ENCODE measurements around the gene TMEM209. TPM values are rescaled to one million over a fixed set of nuclear protein-coding genes. Genes with fewer than 3 reads are reported as not detected.
"Not testable (repeated sequence)": the region's sequence is repeated elsewhere in the genome, so short reads cannot be mapped to it uniquely, and the experiment has no call there.

The TMEM209 gene
- total RNA-seq, 2 experiments from 2014 or later = 18.3 to 18.8 TPM

DNA sequence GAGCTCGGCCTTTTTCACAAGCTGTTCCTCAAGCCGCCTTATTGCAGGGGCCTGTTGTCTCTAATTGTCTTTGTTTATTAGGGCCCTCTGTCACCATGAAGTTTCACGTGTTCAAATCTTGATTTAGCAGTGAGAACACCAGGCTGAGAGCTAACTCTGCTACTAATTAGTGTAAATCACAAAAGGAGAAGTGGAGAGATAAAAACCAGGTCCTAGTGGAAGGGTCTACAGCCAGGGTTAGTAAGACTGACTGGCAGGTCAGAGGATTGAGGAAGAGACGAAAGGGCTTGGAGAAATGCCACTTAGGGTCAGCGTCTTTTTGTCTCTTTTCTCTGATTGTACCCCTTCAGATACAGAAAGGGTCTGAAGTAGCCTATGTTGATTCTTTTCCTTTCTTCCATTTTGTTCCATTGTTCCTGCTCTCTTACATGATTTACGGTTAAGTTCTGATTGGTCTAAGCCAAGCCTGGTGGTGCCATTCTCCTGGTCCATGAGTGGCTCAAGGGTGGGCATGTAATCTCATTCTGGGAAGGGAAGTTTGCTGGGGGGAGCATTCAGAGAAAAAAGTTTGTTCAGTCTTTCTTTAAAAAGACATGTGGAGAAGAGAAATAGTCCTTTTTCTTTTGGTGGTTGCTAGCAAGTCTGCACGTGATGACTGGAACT is 23.8 kb upstream of the TMEM209 start:
- H3K27me3 Mint-ChIP-seq = no peaks in the 10 kb centered on the region
- no peak for ATAC-seq (ENCODE audit: poor library complexity)
- no peak for DNase-seq
- POLR2A ChIA-PET = no interaction called here
- no peaks in the 10 kb centered on the region for H3K4me1 ChIP-seq (ENCODE audit: insufficient read depth, low read length)
- no peaks in the 10 kb centered on the region for H3K36me3 ChIP-seq (ENCODE audit: insufficient read depth, low read length)
- CTCF ChIA-PET = no interaction called here
- TF ChIP-seq, protein P1, sequence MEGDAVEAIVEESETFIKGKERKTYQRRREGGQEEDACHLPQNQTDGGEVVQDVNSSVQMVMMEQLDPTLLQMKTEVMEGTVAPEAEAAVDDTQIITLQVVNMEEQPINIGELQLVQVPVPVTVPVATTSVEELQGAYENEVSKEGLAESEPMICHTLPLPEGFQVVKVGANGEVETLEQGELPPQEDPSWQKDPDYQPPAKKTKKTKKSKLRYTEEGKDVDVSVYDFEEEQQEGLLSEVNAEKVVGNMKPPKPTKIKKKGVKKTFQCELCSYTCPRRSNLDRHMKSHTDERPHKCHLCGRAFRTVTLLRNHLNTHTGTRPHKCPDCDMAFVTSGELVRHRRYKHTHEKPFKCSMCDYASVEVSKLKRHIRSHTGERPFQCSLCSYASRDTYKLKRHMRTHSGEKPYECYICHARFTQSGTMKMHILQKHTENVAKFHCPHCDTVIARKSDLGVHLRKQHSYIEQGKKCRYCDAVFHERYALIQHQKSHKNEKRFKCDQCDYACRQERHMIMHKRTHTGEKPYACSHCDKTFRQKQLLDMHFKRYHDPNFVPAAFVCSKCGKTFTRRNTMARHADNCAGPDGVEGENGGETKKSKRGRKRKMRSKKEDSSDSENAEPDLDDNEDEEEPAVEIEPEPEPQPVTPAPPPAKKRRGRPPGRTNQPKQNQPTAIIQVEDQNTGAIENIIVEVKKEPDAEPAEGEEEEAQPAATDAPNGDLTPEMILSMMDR (IDR thresholded peaks at IDR 0.05) = no peak
- no peak overlapping the region for H3K27ac Mint-ChIP-seq
- H3K36me3 Mint-ChIP-seq (ENCODE audit: low read depth) = no peaks in the 10 kb centered on the region
- no peak overlapping the region for H3K27ac ChIP-seq (ENCODE audit: low read depth in 1 of 2, low read length in 2 of 2)
- intact Hi-C loops (cut with DNase I, micrococcal nuclease) = no loop called here
- H3K4me3 ChIP-seq (ENCODE audit: low read length) = no peak overlapping the region
- H3K9me3 ChIP-seq (ENCODE audit: control insufficient read depth in 1 of 2, insufficient read depth in 1 of 2, low read length in 2 of 2) = no peaks in the 10 kb centered on the region
- H3K9me3 Mint-ChIP-seq = no peaks in the 10 kb centered on the region
- H3K27me3 ChIP-seq (ENCODE audit: control insufficient read depth in 1 of 2, insufficient read depth in 2 of 2, low read length in 2 of 2) = no peaks in the 10 kb centered on the region
- H3K4me1 Mint-ChIP-seq (ENCODE audit: low read depth) = no peaks in the 10 kb centered on the region
- no peak overlapping the region for H3K4me3 Mint-ChIP-seq

DNA sequence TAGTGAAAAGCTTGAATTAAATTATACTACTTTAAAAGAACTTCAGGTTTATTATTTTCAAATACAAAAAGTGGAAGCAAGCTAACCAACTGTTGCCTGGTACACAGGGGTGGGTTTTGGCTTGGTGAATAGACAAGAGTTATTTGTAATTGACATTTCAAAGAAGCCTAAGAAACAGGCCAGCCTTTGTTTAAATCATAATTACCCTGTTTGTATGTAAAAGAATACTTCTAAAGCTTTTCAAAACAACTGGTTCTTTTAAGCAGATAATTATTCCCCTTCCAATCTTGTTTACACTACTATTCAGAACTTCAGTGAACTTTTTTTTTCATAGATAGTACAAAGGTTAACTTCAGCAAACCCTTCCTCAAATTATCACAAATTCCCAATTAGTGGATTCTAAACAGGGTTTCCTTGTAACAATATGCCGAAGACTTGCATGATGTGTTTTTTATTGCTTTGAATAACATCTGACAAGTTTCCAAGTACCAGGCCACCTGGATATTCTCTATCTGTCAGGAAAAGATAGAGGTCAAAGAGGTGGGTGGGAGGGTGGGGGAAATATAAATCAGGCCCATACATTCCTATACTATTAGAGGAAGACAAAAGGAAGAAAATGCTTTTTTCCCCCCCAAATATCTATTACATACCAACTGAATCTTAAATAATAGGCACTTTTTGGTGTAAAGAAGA is 22.8 kb upstream of the TMEM209 start:
- Mint-ChIP-seq H3K9me3 (no peaks in the 10 kb centered on the region), H3K4me3 (no peak overlapping the region), H3K27me3 (no peaks in the 10 kb centered on the region), H3K27ac (no peak overlapping the region), H3K4me1 (ENCODE audit: low read depth) (no peaks in the 10 kb centered on the region), H3K36me3 (ENCODE audit: low read depth) (no peaks in the 10 kb centered on the region)
- DNase-seq (no peak), ATAC-seq (ENCODE audit: poor library complexity) (no peak)
- ChIA-PET POLR2A (no interaction called here), CTCF (no interaction called here)
- Histone ChIP-seq H3K9me3 (ENCODE audit: control insufficient read depth in 1 of 2, insufficient read depth in 1 of 2, low read length in 2 of 2) (no peaks in the 10 kb centered on the region), H3K27ac (ENCODE audit: low read depth in 1 of 2, low read length in 2 of 2) (no peak overlapping the region), H3K36me3 (ENCODE audit: insufficient read depth, low read length) (no peaks in the 10 kb centered on the region), H3K4me3 (ENCODE audit: low read length) (no peak overlapping the region), H3K4me1 (ENCODE audit: insufficient read depth, low read length) (no peaks in the 10 kb centered on the region), H3K27me3 (ENCODE audit: control insufficient read depth in 1 of 2, insufficient read depth in 2 of 2, low read length in 2 of 2) (no peaks in the 10 kb centered on the region)
- intact Hi-C loops (cut with DNase I, micrococcal nuclease) = no loop called here
- TF ChIP-seq, protein P1 (IDR thresholded peaks at IDR 0.05) = no peak

DNA sequence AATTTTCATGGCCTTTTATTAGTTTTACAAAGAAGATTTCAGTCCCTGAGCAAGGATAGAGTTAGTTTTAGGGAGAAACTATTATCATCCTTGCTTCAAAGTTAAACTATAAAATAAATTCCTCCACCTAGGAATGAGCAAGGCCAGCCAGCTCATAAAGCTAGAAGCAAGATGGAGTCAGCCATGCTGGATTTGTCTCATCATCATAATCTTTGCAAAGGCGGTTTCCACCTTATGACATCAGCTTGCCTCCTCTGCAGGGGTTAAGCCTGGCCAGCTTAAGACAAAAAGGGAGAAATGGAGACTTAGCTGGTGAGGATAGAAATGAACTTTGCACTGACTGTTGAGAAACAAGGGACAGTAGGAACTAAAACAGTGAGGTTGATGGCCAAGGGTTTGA is 21.1 kb upstream of the TMEM209 start:
- H3K27me3 Mint-ChIP-seq = no peaks in the 10 kb centered on the region
- H3K9me3 Mint-ChIP-seq = no peaks in the 10 kb centered on the region
- CTCF ChIA-PET = no interaction called here
- intact Hi-C loops (cut with DNase I, micrococcal nuclease) = no loop called here
- no peaks in the 10 kb centered on the region for H3K36me3 Mint-ChIP-seq (ENCODE audit: low read depth)
- DNase-seq (no peak), ATAC-seq (ENCODE audit: poor library complexity) (no peak)
- no peak overlapping the region for H3K4me3 Mint-ChIP-seq
- POLR2A ChIA-PET = no interaction called here
- Histone ChIP-seq H3K4me1 (ENCODE audit: insufficient read depth, low read length) (no peaks in the 10 kb centered on the region), H3K9me3 (ENCODE audit: control insufficient read depth in 1 of 2, insufficient read depth in 1 of 2, low read length in 2 of 2) (no peaks in the 10 kb centered on the region), H3K27me3 (ENCODE audit: control insufficient read depth in 1 of 2, insufficient read depth in 2 of 2, low read length in 2 of 2) (no peaks in the 10 kb centered on the region), H3K4me3 (ENCODE audit: low read length) (no peak overlapping the region), H3K27ac (ENCODE audit: low read depth in 1 of 2, low read length in 2 of 2) (no peak overlapping the region), H3K36me3 (ENCODE audit: insufficient read depth, low read length) (no peaks in the 10 kb centered on the region)
- no peaks in the 10 kb centered on the region for H3K4me1 Mint-ChIP-seq (ENCODE audit: low read depth)
- TF ChIP-seq, protein P1 (IDR thresholded peaks at IDR 0.05) = no peak
- H3K27ac Mint-ChIP-seq = no peak overlapping the region

DNA sequence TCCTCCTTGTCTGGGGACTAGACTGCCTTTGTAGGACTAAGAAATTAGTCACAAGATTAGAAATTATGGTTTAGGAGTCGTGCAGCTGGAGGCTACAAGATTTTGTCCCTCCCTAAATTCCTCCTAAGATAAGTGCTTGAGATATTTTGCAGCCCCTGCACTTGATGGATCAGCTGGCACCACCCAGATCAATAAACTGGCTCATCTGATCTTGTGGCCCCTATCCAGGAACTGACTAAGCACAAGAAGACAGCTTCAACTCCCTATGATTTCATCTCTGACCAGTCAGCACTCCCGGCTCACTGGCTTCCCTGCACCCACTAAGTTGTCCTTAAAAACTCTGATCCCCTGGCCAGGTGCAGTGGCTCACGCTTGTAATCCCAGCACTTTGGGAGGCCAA is 19.7 kb upstream of the TMEM209 start:
- H3K27me3 ChIP-seq (ENCODE audit: control insufficient read depth in 1 of 2, insufficient read depth in 2 of 2, low read length in 2 of 2); H3K4me3 Mint-ChIP-seq; H3K27ac ChIP-seq (ENCODE audit: low read depth in 1 of 2, low read length in 2 of 2); H3K36me3 ChIP-seq (ENCODE audit: insufficient read depth, low read length); H3K9me3 ChIP-seq (ENCODE audit: control insufficient read depth in 1 of 2, insufficient read depth in 1 of 2, low read length in 2 of 2); DNase-seq; POLR2A ChIA-PET; intact Hi-C loops (cut with DNase I, micrococcal nuclease); H3K4me3 ChIP-seq (ENCODE audit: low read length); H3K4me1 ChIP-seq (ENCODE audit: insufficient read depth, low read length); CTCF ChIA-PET; H3K9me3 Mint-ChIP-seq; H3K27ac Mint-ChIP-seq; H3K36me3 Mint-ChIP-seq (ENCODE audit: low read depth); H3K27me3 Mint-ChIP-seq; H3K4me1 Mint-ChIP-seq (ENCODE audit: low read depth); ATAC-seq (ENCODE audit: poor library complexity): not testable (repeated sequence)
